Measurements from ENCODE around the gene DCST1. TPM values are rescaled to one million over a fixed set of nuclear protein-coding genes. Genes with fewer than 3 reads are reported as not detected.

Gene DCST1
- total RNA-seq, 4 donors from 2014 or later, result 0.21 to 3.5 (median 0.90) TPM; not detected in 1

DNA sequence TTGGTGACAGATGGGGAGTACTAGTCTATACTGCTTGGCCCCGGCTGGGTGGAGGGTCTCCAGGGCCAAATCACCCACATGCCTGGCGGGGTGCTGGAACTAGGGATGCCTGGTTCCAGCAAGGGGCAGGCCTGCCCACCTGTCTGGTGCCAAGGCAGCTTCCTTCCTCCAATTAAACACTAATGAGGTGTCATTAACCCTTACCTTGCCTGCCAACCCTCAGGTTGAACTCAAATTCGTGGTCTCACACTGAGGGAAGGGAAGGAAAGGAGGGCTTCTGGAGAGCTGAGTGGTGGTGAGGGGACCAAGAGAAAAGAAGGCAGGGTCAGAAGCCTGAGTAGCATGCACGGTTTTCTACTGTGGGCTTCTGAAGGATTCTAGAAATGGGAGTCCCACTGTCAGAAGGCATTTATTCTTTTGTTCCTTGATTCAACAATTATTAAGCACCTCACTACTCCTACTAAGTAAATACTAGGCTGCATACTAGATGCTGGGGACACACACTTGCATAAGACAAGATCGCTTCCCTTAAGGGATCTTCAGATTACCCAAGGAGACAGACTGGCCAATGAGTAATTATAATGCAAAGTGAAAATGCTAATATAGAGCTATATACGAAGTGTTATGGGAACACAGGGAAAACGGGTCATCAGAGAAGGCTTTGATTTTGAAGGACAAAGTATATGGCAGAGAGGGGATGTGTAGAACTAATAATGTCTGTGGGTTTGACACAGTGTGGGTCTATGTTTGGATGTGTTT lies 39.1 kb downstream of the DCST1 start:
- Histone ChIP-seq H3K27ac (no peak overlapping the region), H3K27me3 (no peaks in the 10 kb centered on the region), H3K36me3 (peaks cover 0 to 8% (median 0%) of the 10 kb centered on the region in 3 donors), H3K9me3 (no peaks in the 10 kb centered on the region), H3K4me1 (peaks cover 0 to 24% (median 11%) of the 10 kb centered on the region in 4 donors), H3K4me3 (no peak overlapping the region)
- WGBS, 2 donors, result 46 to 66% methylated on average over 7 of the region's 7 CpGs
- TF ChIP-seq EP300 (IDR thresholded peaks at IDR 0.05) (no peak), POLR2A (IDR thresholded peaks at IDR 0.05) (no peak)
- TF ChIP-seq, protein P1, sequence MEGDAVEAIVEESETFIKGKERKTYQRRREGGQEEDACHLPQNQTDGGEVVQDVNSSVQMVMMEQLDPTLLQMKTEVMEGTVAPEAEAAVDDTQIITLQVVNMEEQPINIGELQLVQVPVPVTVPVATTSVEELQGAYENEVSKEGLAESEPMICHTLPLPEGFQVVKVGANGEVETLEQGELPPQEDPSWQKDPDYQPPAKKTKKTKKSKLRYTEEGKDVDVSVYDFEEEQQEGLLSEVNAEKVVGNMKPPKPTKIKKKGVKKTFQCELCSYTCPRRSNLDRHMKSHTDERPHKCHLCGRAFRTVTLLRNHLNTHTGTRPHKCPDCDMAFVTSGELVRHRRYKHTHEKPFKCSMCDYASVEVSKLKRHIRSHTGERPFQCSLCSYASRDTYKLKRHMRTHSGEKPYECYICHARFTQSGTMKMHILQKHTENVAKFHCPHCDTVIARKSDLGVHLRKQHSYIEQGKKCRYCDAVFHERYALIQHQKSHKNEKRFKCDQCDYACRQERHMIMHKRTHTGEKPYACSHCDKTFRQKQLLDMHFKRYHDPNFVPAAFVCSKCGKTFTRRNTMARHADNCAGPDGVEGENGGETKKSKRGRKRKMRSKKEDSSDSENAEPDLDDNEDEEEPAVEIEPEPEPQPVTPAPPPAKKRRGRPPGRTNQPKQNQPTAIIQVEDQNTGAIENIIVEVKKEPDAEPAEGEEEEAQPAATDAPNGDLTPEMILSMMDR (IDR thresholded peaks at IDR 0.05), result no peak
- no peak for DNase-seq (ENCODE audit: low spot score in 2 of 2)

DNA sequence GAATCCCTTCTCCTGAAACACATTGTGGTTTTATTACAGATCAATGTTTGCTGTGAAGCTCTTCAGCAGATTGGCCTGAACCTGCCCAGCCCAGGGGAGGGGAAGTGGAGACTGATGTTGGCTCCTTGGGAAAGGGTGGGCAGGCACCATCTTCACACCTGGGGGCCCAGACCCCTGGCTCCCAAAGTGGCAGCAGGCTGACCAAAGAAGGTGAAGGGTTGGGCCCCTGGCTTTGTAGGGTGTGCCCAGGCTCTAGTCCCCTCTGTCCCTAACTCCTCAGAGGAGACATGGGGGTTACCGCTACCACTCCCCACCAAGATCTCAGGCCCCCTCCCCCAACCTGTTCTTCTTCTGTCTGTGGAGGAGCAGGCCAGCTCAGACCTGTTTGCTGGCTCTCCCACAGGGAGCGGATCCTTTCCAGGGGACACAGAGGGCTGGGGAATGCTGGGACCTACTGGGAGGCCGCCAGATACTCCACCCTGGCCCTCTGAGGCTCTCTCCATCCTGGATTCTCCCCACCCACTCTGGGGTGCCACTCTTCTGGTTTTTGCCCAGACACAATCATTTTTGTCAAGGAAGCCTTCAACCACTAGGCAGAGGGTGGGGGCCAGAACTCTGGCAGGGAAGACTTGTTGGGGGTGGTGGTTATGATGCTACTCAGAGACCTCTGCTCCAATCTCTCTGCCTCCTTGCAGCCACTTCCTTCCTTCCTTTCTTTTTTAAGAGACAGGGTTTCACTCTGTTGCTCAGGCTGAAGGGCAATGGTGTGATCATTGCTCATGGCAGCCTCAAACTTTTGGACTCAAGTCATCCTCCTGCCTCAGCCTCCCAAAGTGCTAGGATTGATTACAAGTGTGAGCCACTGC lies 40.0 kb downstream of the DCST1 start:
- H3K27me3 ChIP-seq, result no peaks in the 10 kb centered on the region
- peaks cover 0 to 8% (median 0%) of the 10 kb centered on the region in 3 donors for H3K36me3 ChIP-seq
- no peak for DNase-seq (ENCODE audit: low spot score in 2 of 2)
- TF ChIP-seq POLR2A (IDR thresholded peaks at IDR 0.05) (no peak), EP300 (IDR thresholded peaks at IDR 0.05) (no peak)
- TF ChIP-seq, protein P1 (IDR thresholded peaks at IDR 0.05), result no peak
- H3K9me3 ChIP-seq, result no peaks in the 10 kb centered on the region
- 89 to 96% methylated on average over 2 to 3 of the region's 3 CpGs for WGBS, 2 donors
- H3K4me1 ChIP-seq, result peaks cover 0 to 27% (median 13%) of the 10 kb centered on the region in 4 donors
- no peak overlapping the region for H3K4me3 ChIP-seq
- no peak overlapping the region for H3K27ac ChIP-seq

DNA sequence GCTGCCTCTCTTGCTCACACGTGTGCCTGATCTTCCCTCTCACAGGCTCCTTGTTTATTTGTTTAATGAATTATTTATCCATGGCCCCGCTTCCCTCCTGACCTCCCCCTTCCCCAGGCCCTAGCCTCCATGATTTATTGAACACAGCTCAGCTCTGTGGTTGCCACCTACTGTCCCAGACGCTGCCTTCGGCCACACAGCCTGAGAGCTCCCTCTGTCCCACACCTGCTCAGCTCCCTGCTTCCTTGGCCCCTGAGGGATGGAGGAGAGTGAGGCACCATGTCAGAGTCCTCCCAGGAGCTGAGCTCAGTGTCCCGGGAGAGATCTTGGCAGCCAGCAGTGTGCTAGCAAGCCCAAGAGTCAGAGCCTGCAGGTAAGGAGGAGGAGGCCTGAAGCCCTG lies 41.9 kb downstream of the DCST1 start:
- DNase-seq (ENCODE audit: low spot score in 2 of 2), result no peak
- H3K27me3 ChIP-seq, result peaks cover 0 to 17% of the 10 kb centered on the region in 2 donors
- 43 to 55% methylated on average over 5 of the region's 5 CpGs for WGBS, 2 donors

DNA sequence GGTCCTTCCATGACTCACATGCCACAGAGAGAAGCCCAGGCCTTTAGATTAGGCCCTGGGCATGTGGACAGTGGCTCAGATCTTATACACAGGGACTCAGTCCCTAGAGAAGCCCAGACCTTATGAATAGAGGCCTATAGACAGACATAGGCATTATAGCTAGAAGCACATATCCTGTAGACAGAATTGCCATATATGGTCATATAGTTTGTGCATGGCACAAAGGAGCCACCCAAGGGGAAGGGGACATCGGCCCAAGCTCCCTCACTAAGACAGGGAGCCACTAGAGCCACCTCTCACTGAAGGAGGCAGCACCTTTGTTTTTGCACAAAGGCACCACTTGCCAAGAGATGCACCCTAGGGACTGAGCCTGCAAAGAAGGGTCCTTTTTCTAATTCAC lies 42.7 kb downstream of the DCST1 start:
- Histone ChIP-seq H3K27ac (no peak overlapping the region), H3K9me3 (no peaks in the 10 kb centered on the region), H3K36me3 (no peaks in the 10 kb centered on the region), H3K27me3 (peaks cover 0 to 25% of the 10 kb centered on the region in 2 donors), H3K4me1 (peaks cover 0 to 35% (median 29%) of the 10 kb centered on the region in 4 donors), H3K4me3 (no peak overlapping the region)
- no peak for DNase-seq (ENCODE audit: low spot score in 2 of 2)
- TF ChIP-seq, protein P1 (IDR thresholded peaks at IDR 0.05), result no peak
- no peak for TF ChIP-seq POLR2A (IDR thresholded peaks at IDR 0.05)
- WGBS, 2 donors, result 20 to 60% methylated on average over 1 of the region's 1 CpG

More for the DNA sequence above, 41.9 kb downstream of the DCST1 start:
- Histone ChIP-seq H3K36me3 (no peaks in the 10 kb centered on the region), H3K4me3 (no peak overlapping the region), H3K9me3 (no peaks in the 10 kb centered on the region), H3K4me1 (peaks cover 0 to 34% (median 25%) of the 10 kb centered on the region in 4 donors), H3K27ac (no peak overlapping the region)
- TF ChIP-seq EP300 (IDR thresholded peaks at IDR 0.05), result no peak
- no peak for TF ChIP-seq POLR2A (IDR thresholded peaks at IDR 0.05)
- TF ChIP-seq, protein P1 (IDR thresholded peaks at IDR 0.05), result no peak

DNA sequence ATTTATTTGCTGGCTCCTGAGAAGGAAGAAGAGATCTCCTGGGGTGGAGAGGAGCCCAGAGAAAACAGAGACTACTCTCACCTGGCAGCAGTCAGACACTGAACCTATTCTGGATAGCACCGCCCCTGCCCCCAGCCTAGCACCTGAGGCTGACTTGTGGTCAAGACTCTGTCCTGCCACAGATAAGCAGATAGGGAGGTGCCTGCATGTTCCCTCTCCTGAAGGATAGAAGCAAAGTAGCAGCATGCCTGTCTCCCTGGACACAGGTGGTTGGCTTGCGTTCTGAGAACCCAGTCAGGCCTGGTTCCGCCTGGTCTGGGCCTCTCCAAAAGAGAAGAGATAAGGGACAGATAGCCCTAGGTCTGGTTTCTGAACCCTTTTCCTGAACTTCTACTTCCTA lies 43.7 kb downstream of the DCST1 start:
- 88 to 94% methylated on average over 3 of the region's 3 CpGs for WGBS, 2 donors

More for the DNA sequence above, 43.7 kb downstream of the DCST1 start:
- Histone ChIP-seq H3K27me3 (peaks cover 0 to 35% of the 10 kb centered on the region in 2 donors), H3K4me1 (peaks cover 3 to 41% (median 35%) of the 10 kb centered on the region in 4 donors), H3K27ac (no peak overlapping the region), H3K36me3 (no peaks in the 10 kb centered on the region), H3K4me3 (no peak overlapping the region), H3K9me3 (no peaks in the 10 kb centered on the region)
- TF ChIP-seq, protein P1 (IDR thresholded peaks at IDR 0.05), result no peak
- TF ChIP-seq POLR2A (IDR thresholded peaks at IDR 0.05) (no peak), EP300 (IDR thresholded peaks at IDR 0.05) (no peak)
- DNase-seq (ENCODE audit: low spot score in 2 of 2), result no peak

Measured in tibial nerve (tissue), 4 donors.